DOHH2 (cell line): ENCODE results near the gene ST3GAL3.

ENCODE experiments used
- CTCF ChIP-seq: fragments of 200-600 bp; sonication (generic); IDR thresholded peaks from one replicate; pipeline ENCODE4 v1.5.1; 2014; ENCODE audit warnings: antibody characterized with exemption, mild to moderate bottlenecking, low read depth, low read length; ENCODE audit not compliant: poor library complexity, severe bottlenecking
- EZH2phosphoT487 ChIP-seq: fragments of 200-600 bp; sonication (generic); IDR thresholded peaks from 2 replicates; pipeline ENCODE4 v1.6.1; 2017; ENCODE audit warnings: borderline replicate concordance, mild to moderate bottlenecking, antibody characterized with exemption, low read length, moderate library complexity, mixed read lengths

GRCh38 chr1:43951021-43951985 is 244.0 kb downstream of the ST3GAL3 start:
- TF ChIP-seq CTCF, result no peak
- no peak for TF ChIP-seq EZH2phosphoT487
